K562 (cell line): ENCODE results near the gene HMG20B. TPM values are rescaled to one million over a fixed set of nuclear protein-coding genes. Genes with fewer than 3 reads are reported as not detected.

Source experiments
- ATAC-seq: fragments of 200-7000 bp; cut with Tn5 transposase; 3 replicates; pipeline ENCODE4 v1.9.1; 2020; ENCODE audit warnings: moderate library complexity
- BruUV-seq: library from RNA; stranded (reverse); fragments of 400-500 nt; replicated peaks from 2 replicates; lab custom pipeline; 2021; lab: Mats Ljungman, UMichigan
- CTCF ChIA-PET: fragments of 300-600 bp; formaldehyde crosslinking; extraction: SDS; loops from one replicate; lab custom pipeline; 2021; ENCODE audit warnings: low intra/inter-chr PET ratio; lab: Yijun Ruan, JAX
- POLR2A ChIA-PET: fragments of 300-600, 350-650 bp; sonication (Branson Sonifier 250); formaldehyde crosslinking; extraction: SDS; loops from one replicate; lab custom pipeline; 2021; ENCODE audit warnings: antibody characterized with exemption, inconsistent platforms; lab: Yijun Ruan, JAX
- DNase-seq, 4 experiments: peaks; one replicate each; pipeline versions ENCODE4 v3.0.0 to v3.0.0-alpha.2; 2011 to 2018; ENCODE audit warnings: low spot score in 3 of 4, mixed read lengths in 3 of 4; ENCODE audit errors: extremely low read depth in 1 of 4
- FAIRE-seq: peaks from 2 replicates; lab custom pipeline; 2011; peaks lifted over from hg19 to GRCh38; lab: Jason Lieb, UNC
- H2AFZ ChIP-seq: 2 replicates; pipeline ENCODE4 v1.6.0; 2011; ENCODE audit warnings: low read depth, low read length, control low read depth, inconsistent platforms
- H3K27ac ChIP-seq: fragments of 200-600 bp; 3 replicates; pipeline ENCODE4 v1.8.0; 2011; ENCODE audit warnings: low read depth, mild to moderate bottlenecking, control low read depth, inconsistent platforms, low read length, moderate library complexity, mixed read lengths; ENCODE audit errors: extremely low read depth
- H3K27me3 ChIP-seq, 2 experiments: fragments of 300-600 bp in 1 of 2; 2 replicates in 1 of 2; 3 replicates in 1 of 2; pipeline versions ENCODE4 v1.6.0 to v1.8.0; 2011; ENCODE audit warnings: inconsistent platforms in 2 of 2, low read length in 2 of 2, mild to moderate bottlenecking in 1 of 2, mixed read lengths in 1 of 2, moderate library complexity in 1 of 2; ENCODE audit not compliant: control insufficient read depth in 2 of 2, insufficient read depth in 2 of 2
- H3K36me3 ChIP-seq: fragments of 300-600 bp; 3 replicates; pipeline ENCODE4 v1.8.0; 2011; ENCODE audit warnings: mild to moderate bottlenecking, low read length, inconsistent platforms; ENCODE audit not compliant: control insufficient read depth, insufficient read depth
- H3K4me1 ChIP-seq, 2 experiments: fragments of 200-600 bp in 1 of 2; replicated peaks in 1 of 2; 2 replicates in 1 of 2; 3 replicates in 1 of 2; pipeline versions ENCODE4 v1.5.1 to v1.8.0; 2011; ENCODE audit warnings: inconsistent platforms in 2 of 2, low read length in 2 of 2, mild to moderate bottlenecking in 1 of 2, mixed read lengths in 1 of 2, moderate library complexity in 1 of 2; ENCODE audit not compliant: control insufficient read depth in 2 of 2, insufficient read depth in 2 of 2
- H3K4me2 ChIP-seq: 2 replicates; pipeline ENCODE4 v1.6.1; 2011; ENCODE audit warnings: low read length, control low read depth, inconsistent platforms, mixed read lengths; ENCODE audit not compliant: insufficient read depth
- H3K4me3 ChIP-seq: fragments of 200-600 bp; sonication (generic), shearing (Covaris generic); 2 replicates; pipeline ENCODE4 v1.5.1; 2016; ENCODE audit warnings: control low read depth, inconsistent platforms
- H3K79me2 ChIP-seq: fragments of 200-600 bp; 3 replicates; pipeline ENCODE4 v1.8.0; 2011; ENCODE audit warnings: low read length, inconsistent platforms; ENCODE audit not compliant: control insufficient read depth, insufficient read depth
- H3K9ac ChIP-seq, 2 experiments: 2 replicates each; pipeline versions ENCODE4 v1.6.0 to v1.6.1; 2011; ENCODE audit warnings: low read depth in 2 of 2, low read length in 2 of 2, control low read depth in 1 of 2, inconsistent platforms in 1 of 2, mild to moderate bottlenecking in 1 of 2, mixed read lengths in 1 of 2; ENCODE audit not compliant: insufficient read depth in 1 of 2
- H3K9me1 ChIP-seq: one replicate; pipeline ENCODE4 v1.6.0; 2011; ENCODE audit warnings: inconsistent platforms, mild to moderate bottlenecking, low read length, moderate library complexity; ENCODE audit not compliant: control insufficient read depth, insufficient read depth
- H3K9me3 ChIP-seq: replicated peaks from 2 replicates; pipeline ENCODE4 v1.5.1; 2011; ENCODE audit warnings: low read depth, low read length, inconsistent platforms; ENCODE audit not compliant: control insufficient read depth, insufficient read depth
- H4K20me1 ChIP-seq: replicated peaks from 2 replicates; pipeline ENCODE4 v1.6.1; 2011; ENCODE audit warnings: low read length, inconsistent platforms, mixed read lengths; ENCODE audit not compliant: control insufficient read depth, insufficient read depth
- CSDE1 ChIP-seq, 2 experiments: fragments of 450-650 bp; IDR thresholded peaks; 2 replicates each; pipeline ENCODE4 v1.6.1; 2016; ENCODE audit warnings: mild to moderate bottlenecking in 1 of 2
- EWSR1 ChIP-seq: fragments of 450-650 bp; IDR thresholded peaks from 2 replicates; pipeline ENCODE4 v1.6.1; 2018; ENCODE audit warnings: borderline replicate concordance, mild to moderate bottlenecking, low read depth, moderate library complexity; ENCODE audit not compliant: partially characterized antibody
- FUS ChIP-seq: fragments of 200-400 bp; formaldehyde crosslinking; optimal IDR thresholded peaks from 2 replicates; pipeline ENCODE3; 2017; ENCODE audit warnings: low read depth, low read length
- HNRNPL ChIP-seq: fragments of 200-400 bp; formaldehyde crosslinking; IDR thresholded peaks from 2 replicates; pipeline ENCODE4 v1.6.1; 2017; ENCODE audit warnings: low read depth, mild to moderate bottlenecking, low read length
- IFI16 ChIP-seq: fragments of 250-450 bp; sonication (Bioruptor Pico); IDR thresholded peaks from 2 replicates; pipeline ENCODE4 v2.1.2; 2022; ENCODE audit warnings: mild to moderate bottlenecking, inconsistent platforms
- IRF2 ChIP-seq: sonication (generic); formaldehyde crosslinking; IDR thresholded peaks from 2 replicates; pipeline ENCODE4 v1.8.1; 2022; ENCODE audit warnings: mild to moderate bottlenecking, missing genetic modification reagents
- NFIX ChIP-seq: fragments of 250-450 bp; sonication (Bioruptor Pico); IDR thresholded peaks from 2 replicates; pipeline ENCODE4 v1.4.0; 2020; ENCODE audit warnings: low read depth, mild to moderate bottlenecking, moderate library complexity
- NUFIP1 ChIP-seq: fragments of 450-650 bp; IDR thresholded peaks from 2 replicates; pipeline ENCODE4 v1.6.1; 2018; ENCODE audit not compliant: partially characterized antibody
- POLR2G ChIP-seq: fragments of 200-400 bp; formaldehyde crosslinking; IDR thresholded peaks from 2 replicates; pipeline ENCODE4 v1.6.1; 2017; ENCODE audit warnings: low read depth, mild to moderate bottlenecking, antibody characterized with exemption, low read length, moderate library complexity
- PTRF ChIP-seq: fragments of 450-650 bp; IDR thresholded peaks from 2 replicates; pipeline ENCODE4 v1.6.1; 2016; ENCODE audit warnings: mild to moderate bottlenecking, missing genetic modification characterization, missing compliant biosample characterization
- RBFOX2 ChIP-seq: fragments of 200-400 bp; formaldehyde crosslinking; IDR thresholded peaks from 2 replicates; pipeline ENCODE4 v1.6.1; 2017; ENCODE audit warnings: low read depth, mild to moderate bottlenecking, low read length, moderate library complexity
- RFX7 ChIP-seq: fragments of 250-450 bp; sonication (Bioruptor Pico); IDR thresholded peaks from 2 replicates; pipeline ENCODE4 v1.5.1; 2021; ENCODE audit warnings: mild to moderate bottlenecking
- SMAD4 ChIP-seq: fragments of 250-450 bp; sonication (Bioruptor Pico); conservative IDR thresholded peaks from 2 replicates; pipeline ENCODE4 v1.8.0; 2021; ENCODE audit warnings: inconsistent platforms, mild to moderate bottlenecking, moderate library complexity
- SMARCA4 ChIP-seq: fragments of 450-650 bp; IDR thresholded peaks from 2 replicates; pipeline ENCODE4 v1.6.1; 2016
- TEAD2 ChIP-seq: fragments of 450-650 bp; IDR thresholded peaks from 2 replicates; pipeline ENCODE4 v1.6.1; 2016; ENCODE audit warnings: missing genetic modification characterization, control low read depth, missing compliant biosample characterization
- THRAP3 ChIP-seq: fragments of 450-650 bp; IDR thresholded peaks from 2 replicates; pipeline ENCODE4 v1.6.1; 2016; ENCODE audit warnings: mild to moderate bottlenecking, inconsistent platforms, borderline replicate concordance
- ZNF282 ChIP-seq: sonication (generic); formaldehyde crosslinking; IDR thresholded peaks from 2 replicates; pipeline ENCODE4 v1.8.1; 2023; ENCODE audit warnings: missing genetic modification reagents
- ZNF311 ChIP-seq: fragments of 250-450 bp; sonication (Bioruptor Pico); IDR thresholded peaks from 2 replicates; pipeline ENCODE4 v1.4.0; 2020; ENCODE audit warnings: mild to moderate bottlenecking, moderate library complexity
- WGBS: fragments of 100-300 bp; shearing (Covaris generic); methylation state at CpG from one replicate; pipeline ENCODE4 v1.1.6; 2016; ENCODE audit warnings: low coverage, mixed read lengths; ENCODE audit not compliant: insufficient coverage; ENCODE audit errors: missing lambda C conversion rate; 5-methylcytosine and 5-hydroxymethylcytosine counted together
- in situ Hi-C: fragments of 300-500 bp; cut with MboI; formaldehyde crosslinking; loops from 4 replicates; pipeline ENCODE4 v1.15.0; 2018; ENCODE audit warnings: inconsistent platforms, mixed read lengths
- intact Hi-C: fragments of 100-400 bp; cut with micrococcal nuclease; formaldehyde crosslinking; loops from 2 replicates; pipeline ENCODE4 v1.14.2; 2022
- polyA plus RNA-seq, 8 experiments: library from polyadenylated mRNA; depleted of rRNA in 4 of 8; stranded (reverse) in 5 of 8; unstranded in 3 of 8; fragments of >200 nt; fragmentation: Nextera tagmentation in 2 of 8; fragmentation: Illumina TruSeq in 1 of 8; extraction: Ambion mirVana in 2 of 8; extraction: Trizol in 1 of 8; gene quantifications; 2 replicates each; pipeline versions ENCODE4 v1.2.1 to v1.2.3, GENCODE V29; 2011 to 2014; ENCODE audit warnings: inconsistent platforms in 1 of 8, missing spikeins in 1 of 8
- total RNA-seq, 7 experiments: library from RNA; depleted of rRNA in 6 of 7; stranded (reverse); fragments of >200 nt in 6 of 7; fragmentation: Illumina TruSeq in 2 of 7; extraction: Trizol in 2 of 7; gene quantifications; 2 replicates each; pipeline versions ENCODE4 v1.2.1 to v1.2.3, GENCODE V29; 2011 to 2021; ENCODE audit warnings: low replicate concordance in 1 of 7
- TF ChIP-seq, protein P1 (sequence below), 2 experiments: fragments of 450-650 bp in 1 of 2; sonication (generic) in 1 of 2; formaldehyde crosslinking; conservative IDR thresholded peaks; 2 replicates each; pipeline versions ENCODE4 v1.4.0 to v1.8.1; 2020 to 2022; ENCODE audit warnings: mild to moderate bottlenecking in 1 of 2, missing genetic modification reagents in 1 of 2
- TF ChIP-seq, protein P2 (sequence below): sonication (generic); formaldehyde crosslinking; IDR thresholded peaks from 2 replicates; pipeline ENCODE4 v1.8.1; 2022; ENCODE audit warnings: missing genetic modification reagents
- TF ChIP-seq, protein P3 (sequence below): fragments of 450-650 bp; IDR thresholded peaks from 2 replicates; pipeline ENCODE4 v1.6.1; 2016

The HMG20B gene
- total and polyA plus RNA-seq, 9 of the 15 experiments (the other 6 are each of a cell fraction or from before 2014, with no cell fraction given): 0.35 to 172 (median 38.6) TPM

DNA sequence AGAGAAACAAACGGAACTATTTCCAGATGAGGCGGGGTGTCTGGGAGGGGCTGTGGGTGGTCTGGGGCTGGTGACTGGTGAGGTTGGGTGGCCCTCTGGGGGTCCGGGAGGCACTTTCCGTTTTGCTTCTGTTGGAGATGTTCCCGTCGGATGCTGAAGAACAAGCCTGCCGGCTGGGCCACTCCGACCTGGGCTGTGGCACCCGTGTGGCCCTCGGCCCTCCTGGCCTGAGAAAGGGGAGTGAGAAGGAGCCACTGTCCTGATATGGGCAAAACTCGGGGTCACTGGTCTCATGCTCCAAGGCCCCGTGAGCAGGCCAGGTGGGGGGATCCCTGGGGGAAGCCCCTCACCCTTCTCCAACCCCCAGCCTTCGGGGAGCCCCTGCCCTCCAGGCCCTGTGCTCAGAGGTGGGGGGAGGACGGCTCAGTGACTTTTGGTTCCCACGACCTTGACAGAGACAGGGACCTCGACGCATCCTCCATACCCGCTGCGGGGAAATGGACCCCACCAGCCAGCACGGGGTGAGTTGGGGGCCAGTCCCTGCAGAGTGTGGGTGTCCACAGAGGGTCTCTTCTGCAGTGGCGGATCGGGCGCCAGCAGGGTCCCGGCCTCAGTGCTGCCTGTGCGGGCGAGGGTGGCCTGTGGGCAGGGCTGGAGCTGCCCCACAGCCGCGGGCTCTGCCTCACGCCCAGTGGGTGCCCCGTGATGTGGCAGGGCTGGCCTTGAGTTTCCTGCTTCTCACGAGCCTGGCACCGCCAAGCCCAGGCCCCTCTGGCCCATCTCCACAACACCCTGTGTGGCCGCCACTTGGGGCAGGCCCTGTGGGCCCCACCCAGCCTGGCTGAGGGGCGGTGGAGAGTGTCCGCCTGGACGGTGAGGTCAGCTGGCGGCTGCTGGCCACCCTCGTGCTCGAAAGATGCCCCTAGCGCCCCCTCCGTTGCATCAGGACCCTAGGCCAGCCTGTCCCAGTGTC is 38.3 kb downstream of the HMG20B start:
- no peak overlapping the region for H2AFZ ChIP-seq
- ChIA-PET CTCF (no interaction called here), POLR2A (no interaction called here)
- no peaks in the 10 kb centered on the region for H3K9me1 ChIP-seq
- H3K79me2 ChIP-seq: peaks cover 27% of the 10 kb centered on the region
- H3K4me3 ChIP-seq: no peak overlapping the region
- ATAC-seq: no peak
- H4K20me1 ChIP-seq: no peaks in the 10 kb centered on the region
- H3K4me2 ChIP-seq: no peak overlapping the region
- BruUV-seq: no TSS peak
- H3K36me3 ChIP-seq: peaks cover 62% of the 10 kb centered on the region
- 92% methylated on average over 33 of the region's 41 CpGs for WGBS
- H3K9me3 ChIP-seq: no peaks in the 10 kb centered on the region; the same call in 1 of the 2 replicates
- no peak overlapping the region; the same call in 2 of the 3 replicates for H3K27ac ChIP-seq
- intact Hi-C loops: no loop called here
- no peak for FAIRE-seq
- DNase-seq: no peak
- no peak overlapping the region for H3K9ac ChIP-seq
- H3K27me3 ChIP-seq: no peaks in the 10 kb centered on the region
- in situ Hi-C loops: no loop called here
- peaks cover 34 to 98% of the 10 kb centered on the region in 2 experiments for H3K4me1 ChIP-seq
- no peak for TF ChIP-seq FUS
- TF ChIP-seq RBFOX2: 0 out of 2 replicates have a peak, but pooled peaks have one; percentile 11
- no peak for TF ChIP-seq CSDE1 (IDR thresholded peaks at IDR 0.05)
- no peak for TF ChIP-seq IRF2 (CRISPR knock-in tag)
- TF ChIP-seq NUFIP1: no peak
- TF ChIP-seq TEAD2: no peak
- TF ChIP-seq POLR2G: 0 out of 2 replicates have a peak, but pooled peaks have one; percentile 60
- peak; percentile 73 for TF ChIP-seq HNRNPL
- TF ChIP-seq ZNF311 (CRISPR knock-in tag): no peak
- TF ChIP-seq SMAD4 (CRISPR knock-in tag): no peak
- no peak for TF ChIP-seq EWSR1
- TF ChIP-seq, protein P1, sequence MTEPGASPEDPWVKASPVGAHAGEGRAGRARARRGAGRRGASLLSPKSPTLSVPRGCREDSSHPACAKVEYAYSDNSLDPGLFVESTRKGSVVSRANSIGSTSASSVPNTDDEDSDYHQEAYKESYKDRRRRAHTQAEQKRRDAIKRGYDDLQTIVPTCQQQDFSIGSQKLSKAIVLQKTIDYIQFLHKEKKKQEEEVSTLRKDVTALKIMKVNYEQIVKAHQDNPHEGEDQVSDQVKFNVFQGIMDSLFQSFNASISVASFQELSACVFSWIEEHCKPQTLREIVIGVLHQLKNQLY (CRISPR knock-in tag; conservative IDR thresholded peaks at IDR 0.05): no peak
- no peak for TF ChIP-seq ZNF282 (CRISPR knock-in tag)
- TF ChIP-seq, protein P2, sequence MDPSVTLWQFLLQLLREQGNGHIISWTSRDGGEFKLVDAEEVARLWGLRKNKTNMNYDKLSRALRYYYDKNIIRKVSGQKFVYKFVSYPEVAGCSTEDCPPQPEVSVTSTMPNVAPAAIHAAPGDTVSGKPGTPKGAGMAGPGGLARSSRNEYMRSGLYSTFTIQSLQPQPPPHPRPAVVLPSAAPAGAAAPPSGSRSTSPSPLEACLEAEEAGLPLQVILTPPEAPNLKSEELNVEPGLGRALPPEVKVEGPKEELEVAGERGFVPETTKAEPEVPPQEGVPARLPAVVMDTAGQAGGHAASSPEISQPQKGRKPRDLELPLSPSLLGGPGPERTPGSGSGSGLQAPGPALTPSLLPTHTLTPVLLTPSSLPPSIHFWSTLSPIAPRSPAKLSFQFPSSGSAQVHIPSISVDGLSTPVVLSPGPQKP (CRISPR knock-in tag): no peak
- TF ChIP-seq RFX7: no peak
- no peak for TF ChIP-seq SMARCA4
- no peak for TF ChIP-seq NFIX (CRISPR knock-in tag)
- no peak for TF ChIP-seq IFI16 (CRISPR knock-in tag)
- TF ChIP-seq, protein P3, sequence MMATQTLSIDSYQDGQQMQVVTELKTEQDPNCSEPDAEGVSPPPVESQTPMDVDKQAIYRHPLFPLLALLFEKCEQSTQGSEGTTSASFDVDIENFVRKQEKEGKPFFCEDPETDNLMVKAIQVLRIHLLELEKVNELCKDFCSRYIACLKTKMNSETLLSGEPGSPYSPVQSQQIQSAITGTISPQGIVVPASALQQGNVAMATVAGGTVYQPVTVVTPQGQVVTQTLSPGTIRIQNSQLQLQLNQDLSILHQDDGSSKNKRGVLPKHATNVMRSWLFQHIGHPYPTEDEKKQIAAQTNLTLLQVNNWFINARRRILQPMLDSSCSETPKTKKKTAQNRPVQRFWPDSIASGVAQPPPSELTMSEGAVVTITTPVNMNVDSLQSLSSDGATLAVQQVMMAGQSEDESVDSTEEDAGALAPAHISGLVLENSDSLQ: no peak
- no peak for TF ChIP-seq PTRF (tag)
- TF ChIP-seq THRAP3: no peak
